HG03060 (cell line): Measurements from ENCODE around the gene CIPC.

Source experiments
- ATAC-seq: cut with Tn5 transposase; IDR thresholded peaks from one replicate; pipeline ENCODE4 v1.9.1; 2021; ENCODE audit warnings: low read depth, moderate number of reproducible peaks; ENCODE audit not compliant: unreplicated experiment

Gene CIPC

GRCh38 chr14:77144412-77145115 lies 46.5 kb downstream of the CIPC start:
- no peak for ATAC-seq

DNA sequence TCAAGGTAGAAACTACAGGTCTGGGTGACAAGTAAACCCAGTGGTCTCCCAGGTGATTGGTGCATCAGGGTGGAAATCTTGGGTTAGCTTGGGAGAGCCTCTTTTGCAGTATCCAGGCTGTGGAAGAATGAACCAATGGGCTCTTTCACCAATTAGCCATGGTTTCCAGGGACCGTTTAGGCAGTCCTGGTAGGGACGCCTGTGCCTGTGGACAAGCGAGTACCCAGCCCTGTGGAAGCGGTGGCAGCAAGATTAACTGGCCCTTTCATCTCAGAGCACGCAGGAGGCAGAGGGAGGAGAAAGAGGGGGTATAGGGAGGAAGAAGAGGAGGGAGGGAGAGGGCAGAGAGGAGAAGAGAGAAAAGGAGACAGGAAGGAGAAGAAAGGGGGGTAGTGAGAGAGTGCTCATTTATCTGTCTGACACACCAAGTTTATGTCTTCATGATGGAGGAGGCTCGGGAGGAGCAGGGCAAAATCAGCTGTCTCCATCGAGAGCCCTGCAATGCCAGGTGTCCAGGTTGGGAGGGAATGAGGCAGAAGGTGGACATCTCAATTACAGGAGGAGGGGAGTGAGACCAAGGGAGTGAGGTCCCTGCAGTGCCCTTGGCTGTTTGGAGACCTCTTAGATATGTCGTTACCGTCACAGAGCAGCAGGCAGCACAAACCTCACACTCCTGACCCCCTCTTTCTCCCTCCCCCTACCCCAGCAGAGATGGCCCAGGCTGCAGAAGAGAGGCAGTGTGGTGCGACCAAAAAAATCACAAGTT lies 48.1 kb downstream of the CIPC start:
- ATAC-seq = no peak

DNA sequence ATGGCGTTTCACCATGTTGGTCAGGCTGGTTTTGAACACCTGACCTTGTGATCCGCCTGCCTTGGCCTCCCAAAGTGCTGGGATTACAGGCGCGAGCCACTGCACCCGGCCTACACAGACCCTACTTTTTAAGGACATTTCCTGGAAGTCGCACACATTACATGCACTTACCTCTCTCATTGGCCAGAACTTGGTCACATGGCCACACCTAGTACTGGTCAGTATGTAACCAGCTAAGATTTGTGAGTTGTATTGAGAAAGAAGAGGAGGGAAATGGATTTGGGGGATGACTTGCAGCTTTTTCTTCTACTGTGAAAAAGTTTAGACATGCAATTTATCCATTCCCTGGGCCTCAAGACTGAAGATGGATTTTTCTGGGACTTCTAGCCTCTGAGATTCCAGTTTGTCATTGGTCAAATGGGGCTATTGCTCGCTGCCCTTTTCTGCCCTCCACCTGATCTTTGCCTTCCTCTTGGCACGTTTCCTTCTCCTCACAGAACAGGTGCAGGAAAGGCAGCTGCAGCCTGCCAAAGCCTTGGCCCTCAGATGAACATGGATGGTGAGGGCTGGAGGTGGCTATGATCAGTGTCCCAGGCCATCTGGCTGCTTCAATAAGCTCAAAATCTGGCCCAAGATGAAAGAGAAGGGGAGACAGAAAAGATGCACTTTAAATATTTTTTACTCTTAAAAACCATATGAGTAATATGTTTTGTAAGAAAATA lies 50.6 kb downstream of the CIPC start:
- ATAC-seq = no peak

GRCh38 chr14:77151245-77151644 lies 53.2 kb downstream of the CIPC start:
- no peak for ATAC-seq

DNA sequence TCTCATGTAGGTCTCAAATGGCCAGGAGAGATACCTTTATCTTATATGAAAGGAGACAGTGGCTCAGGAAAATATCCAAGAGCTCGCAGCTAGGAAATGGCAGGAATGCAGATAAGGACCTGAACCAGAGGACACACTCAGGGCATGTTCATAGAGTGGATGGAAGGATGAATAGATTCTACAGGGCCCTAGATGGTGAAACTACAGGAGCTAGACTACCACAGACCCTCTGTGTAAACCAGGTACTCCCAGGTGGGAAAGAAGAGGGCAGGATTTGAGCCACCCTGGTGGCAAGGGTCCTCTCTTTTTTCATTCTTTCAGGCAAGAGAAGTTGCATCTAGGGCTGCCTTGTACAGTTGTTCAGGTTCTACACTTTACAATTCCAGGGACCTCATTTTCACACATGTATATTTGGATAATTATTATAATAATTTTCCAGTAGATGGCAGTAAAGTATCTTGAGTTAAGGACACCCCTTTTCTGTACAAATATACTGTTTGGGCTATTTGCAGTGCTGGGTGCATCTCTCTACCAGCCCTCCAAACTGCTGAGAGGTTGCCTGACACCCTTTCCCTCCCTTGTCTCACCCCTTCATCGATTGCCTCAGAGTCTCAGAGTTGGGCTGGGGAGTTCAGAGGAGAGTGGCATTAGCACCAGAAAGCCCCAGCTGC lies 54.0 kb downstream of the CIPC start:
- no peak for ATAC-seq

- ATAC-seq = no peak
These were observed 55.7 kb downstream of the CIPC start for GRCh38 chr14:77153802-77154201.

GRCh38 chr14:77154421-77154820 lies 56.4 kb downstream of the CIPC start:
- no peak for ATAC-seq

DNA sequence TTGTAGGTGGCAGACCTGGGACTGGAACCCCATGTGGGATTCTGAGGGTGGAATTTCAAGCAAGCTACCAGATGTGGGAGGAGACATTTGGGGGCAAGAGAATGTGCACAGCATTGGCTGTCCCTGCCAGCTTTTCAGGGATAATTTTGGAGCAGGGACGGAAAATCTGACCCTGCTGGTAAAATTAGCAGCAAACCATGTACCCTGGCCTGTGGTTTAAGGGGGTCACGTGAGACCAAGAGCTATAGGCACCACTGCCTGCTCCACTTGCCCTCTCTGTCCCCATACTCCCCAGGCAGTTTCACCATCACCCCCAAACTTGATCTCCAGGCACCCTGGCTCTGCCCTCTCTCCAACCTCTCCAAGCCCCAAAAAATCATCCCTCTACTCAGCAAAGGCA lies 57.0 kb downstream of the CIPC start:
- ATAC-seq = no peak

- no peak for ATAC-seq
These were observed 59.7 kb downstream of the CIPC start for GRCh38 chr14:77157740-77158139.

DNA sequence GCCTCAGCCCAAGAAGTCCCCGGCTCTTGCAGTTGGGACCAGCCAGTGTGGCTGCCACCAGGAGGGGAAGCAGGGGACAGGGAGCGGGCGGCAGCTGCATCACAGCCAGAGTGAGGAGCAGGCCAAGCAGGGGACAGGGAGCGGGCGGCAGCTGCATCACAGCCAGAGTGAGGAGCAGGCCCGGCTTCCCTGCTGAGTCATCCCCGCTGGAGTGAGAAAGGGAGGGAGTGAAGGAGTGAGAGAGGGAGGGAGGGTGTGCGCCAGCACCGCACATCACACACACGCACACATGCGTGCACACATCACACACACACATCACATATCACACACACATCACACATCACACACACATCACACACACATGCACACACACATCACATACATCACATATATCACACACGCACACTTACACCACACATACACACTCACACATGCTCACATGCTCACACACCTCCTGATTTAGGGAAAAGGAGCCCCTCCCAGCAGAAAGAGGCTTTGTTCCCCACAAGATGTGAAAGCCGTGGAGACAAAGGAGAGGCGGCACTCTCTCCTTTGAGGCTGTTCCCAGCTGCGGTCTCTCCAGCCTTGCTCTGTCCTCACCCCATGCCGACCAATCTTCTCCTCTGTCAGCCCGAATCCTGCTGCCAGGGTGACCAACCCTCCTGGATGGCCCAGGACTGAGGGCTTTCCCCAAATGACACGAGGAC lies 60.3 kb downstream of the CIPC start:
- no peak for ATAC-seq

GRCh38 chr14:77158882-77159255 lies 60.8 kb downstream of the CIPC start:
- no peak for ATAC-seq

GRCh38 chr14:77161011-77161410 lies 63.0 kb downstream of the CIPC start:
- ATAC-seq = no peak
